RWPE2 (cell line): ENCODE data around the gene CHP2.

Experiments used
- ATAC-seq: fragments of 200-7000 bp; cut with Tn5 transposase; 3 replicates; pipeline ENCODE4 v1.9.1; 2021; ENCODE audit warnings: low read depth
- DNase-seq: peaks from one replicate; pipeline ENCODE4 v3.0.0-alpha.2; 2020; ENCODE audit warnings: low spot score
- H3K27ac ChIP-seq: fragments of 450-650 bp; 2 replicates; pipeline ENCODE4 v1.5.1; 2017; ENCODE audit warnings: mild to moderate bottlenecking; ENCODE audit not compliant: poor library complexity, severe bottlenecking
- H3K27me3 ChIP-seq: fragments of 250-450 bp; sonication (Bioruptor Pico); 2 replicates; pipeline ENCODE4 v1.5.1; 2021; ENCODE audit warnings: mild to moderate bottlenecking, moderate library complexity; ENCODE audit not compliant: insufficient read depth, poor library complexity, severe bottlenecking
- H3K36me3 ChIP-seq: fragments of 250-450 bp; sonication (Bioruptor Pico); 2 replicates; pipeline ENCODE4 v1.5.1; 2020; ENCODE audit warnings: low read depth, mild to moderate bottlenecking, moderate library complexity
- H3K4me1 ChIP-seq: fragments of 250-450 bp; sonication (Bioruptor Pico); 2 replicates; pipeline ENCODE4 v1.5.1; 2021; ENCODE audit warnings: mild to moderate bottlenecking, moderate library complexity; ENCODE audit not compliant: insufficient read depth, poor library complexity, severe bottlenecking
- H3K4me3 ChIP-seq: fragments of 250-450 bp; sonication (Bioruptor Pico); 2 replicates; pipeline ENCODE4 v1.5.1; 2021; ENCODE audit warnings: mild to moderate bottlenecking, moderate library complexity; ENCODE audit not compliant: severe bottlenecking
- H3K9me3 ChIP-seq: fragments of 250-450 bp; sonication (Bioruptor Pico); 2 replicates; pipeline ENCODE4 v1.5.1; 2021; ENCODE audit warnings: mild to moderate bottlenecking, moderate library complexity; ENCODE audit not compliant: severe bottlenecking
- TF ChIP-seq, protein P1 (sequence below): fragments of 450-650 bp; IDR thresholded peaks from one replicate; pipeline ENCODE4 v1.5.1; 2017; ENCODE audit warnings: mild to moderate bottlenecking, moderate library complexity; ENCODE audit not compliant: poor library complexity, severe bottlenecking

Gene CHP2

DNA sequence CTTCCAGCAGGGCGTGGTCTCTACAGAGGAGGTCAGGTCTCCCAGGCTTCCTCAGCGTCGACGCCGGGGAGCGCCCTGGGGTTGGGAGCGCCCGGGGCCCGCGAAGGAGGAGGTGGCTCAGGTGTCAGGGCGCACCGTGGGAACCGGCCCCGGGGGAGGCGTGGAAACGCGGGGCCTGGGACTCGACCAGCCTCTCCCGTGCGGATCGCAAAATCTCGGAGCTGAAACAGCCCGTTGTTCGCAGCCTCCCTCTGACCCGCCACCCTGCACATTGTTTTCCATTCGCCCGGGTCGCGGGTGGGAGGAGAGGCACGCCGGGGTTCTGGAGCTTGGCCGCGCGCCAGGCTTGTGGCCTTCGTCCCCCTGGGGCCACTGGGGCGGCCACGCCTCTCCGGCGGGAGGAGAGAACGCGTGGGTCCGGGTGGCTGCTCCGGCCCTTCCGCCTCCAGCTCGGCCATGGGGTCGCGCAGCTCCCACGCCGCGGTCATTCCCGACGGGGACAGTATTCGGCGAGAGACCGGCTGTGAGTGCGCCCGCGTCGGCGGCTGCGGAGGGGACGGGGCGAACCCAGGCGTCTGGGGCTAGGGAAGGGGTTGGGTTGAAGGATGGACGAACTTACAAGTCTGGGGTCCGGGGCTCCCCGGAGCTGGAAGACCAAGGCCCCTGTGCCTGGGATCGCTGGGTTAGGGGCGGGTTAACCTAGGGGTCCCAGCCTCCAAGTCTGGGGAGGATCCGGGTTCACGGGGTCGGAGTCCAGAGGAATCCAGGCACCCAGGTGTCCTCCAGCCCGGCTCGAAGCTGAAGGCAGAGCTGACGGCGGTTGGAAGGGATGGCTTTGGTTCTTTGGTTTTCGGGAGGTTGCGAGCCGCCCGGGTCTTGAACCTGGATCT is at the start of gene CHP2:
CHP2 (plus strand) TSS at position 433 of the 890 bp plus-strand sequence; CDS start at position 457, 24 bp downstream.
- Histone ChIP-seq H3K4me1 (no peaks in the 10 kb centered on the region), H3K27me3 (peaks cover 16% of the 10 kb centered on the region), H3K27ac (no peak within 1 kb of the TSS), H3K36me3 (no peaks in the 10 kb centered on the region), H3K9me3 (no peaks in the 10 kb centered on the region), H3K4me3 (no peak within 1 kb of the TSS)
- peak; percentile 48; the same call in 1 of the 3 replicates for ATAC-seq
- no peak for DNase-seq
- TF ChIP-seq, protein P1, sequence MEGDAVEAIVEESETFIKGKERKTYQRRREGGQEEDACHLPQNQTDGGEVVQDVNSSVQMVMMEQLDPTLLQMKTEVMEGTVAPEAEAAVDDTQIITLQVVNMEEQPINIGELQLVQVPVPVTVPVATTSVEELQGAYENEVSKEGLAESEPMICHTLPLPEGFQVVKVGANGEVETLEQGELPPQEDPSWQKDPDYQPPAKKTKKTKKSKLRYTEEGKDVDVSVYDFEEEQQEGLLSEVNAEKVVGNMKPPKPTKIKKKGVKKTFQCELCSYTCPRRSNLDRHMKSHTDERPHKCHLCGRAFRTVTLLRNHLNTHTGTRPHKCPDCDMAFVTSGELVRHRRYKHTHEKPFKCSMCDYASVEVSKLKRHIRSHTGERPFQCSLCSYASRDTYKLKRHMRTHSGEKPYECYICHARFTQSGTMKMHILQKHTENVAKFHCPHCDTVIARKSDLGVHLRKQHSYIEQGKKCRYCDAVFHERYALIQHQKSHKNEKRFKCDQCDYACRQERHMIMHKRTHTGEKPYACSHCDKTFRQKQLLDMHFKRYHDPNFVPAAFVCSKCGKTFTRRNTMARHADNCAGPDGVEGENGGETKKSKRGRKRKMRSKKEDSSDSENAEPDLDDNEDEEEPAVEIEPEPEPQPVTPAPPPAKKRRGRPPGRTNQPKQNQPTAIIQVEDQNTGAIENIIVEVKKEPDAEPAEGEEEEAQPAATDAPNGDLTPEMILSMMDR: no peak

DNA sequence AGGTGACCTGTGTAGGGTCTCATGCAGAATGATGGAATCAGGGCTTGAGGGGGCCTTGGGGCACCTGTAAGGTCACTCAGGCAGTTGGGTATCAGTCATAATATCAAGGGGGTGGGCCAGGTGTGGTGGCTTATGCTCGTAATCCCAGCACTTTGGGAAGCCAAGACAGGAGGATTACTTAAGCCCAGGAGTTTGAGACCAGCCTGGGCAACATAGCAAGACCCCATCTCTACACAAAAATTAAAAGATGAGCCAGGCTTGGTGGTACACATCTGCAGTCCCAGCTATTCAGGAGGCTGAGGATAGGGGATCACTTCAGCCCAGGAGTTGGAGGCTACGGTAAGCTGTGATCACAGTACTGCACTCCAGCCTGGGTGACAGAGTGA is 49.3 kb upstream of the CHP2 start:
- H3K4me1 ChIP-seq: no peaks in the 10 kb centered on the region
- no peaks in the 10 kb centered on the region for H3K27me3 ChIP-seq
- TF ChIP-seq, protein P1: no peak
- ATAC-seq (no peak), DNase-seq (no peak)
- H3K9me3 ChIP-seq: peaks cover 4% of the 10 kb centered on the region
- no peak overlapping the region for H3K4me3 ChIP-seq
- H3K36me3 ChIP-seq: no peaks in the 10 kb centered on the region
- no peak overlapping the region for H3K27ac ChIP-seq

DNA sequence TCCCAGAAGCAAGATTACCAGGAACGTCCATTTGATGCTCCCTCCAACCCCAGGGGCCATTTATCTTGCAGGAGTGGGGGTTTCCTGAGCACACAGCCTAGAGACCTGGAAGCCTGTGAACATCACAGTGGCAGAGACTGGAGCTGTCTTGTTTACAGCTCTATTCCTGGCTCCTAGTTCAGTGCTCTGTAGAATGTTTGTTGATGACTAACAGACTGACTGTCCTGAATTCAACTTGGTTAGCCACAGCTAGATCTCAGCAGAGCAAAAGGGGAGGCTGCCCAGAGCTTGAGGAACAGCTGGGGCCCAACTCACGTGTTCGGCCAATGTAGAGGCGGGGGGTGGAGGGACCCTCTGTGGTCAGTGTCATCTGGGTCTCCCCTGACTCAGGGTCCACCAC is 48.4 kb upstream of the CHP2 start:
- no peak overlapping the region for H3K4me3 ChIP-seq
- DNase-seq (no peak), ATAC-seq (no peak)
- H3K27ac ChIP-seq: no peak overlapping the region
- no peaks in the 10 kb centered on the region for H3K27me3 ChIP-seq
- no peaks in the 10 kb centered on the region for H3K4me1 ChIP-seq
- TF ChIP-seq, protein P1: no peak
- H3K36me3 ChIP-seq: no peaks in the 10 kb centered on the region
- H3K9me3 ChIP-seq: peaks cover 4% of the 10 kb centered on the region

DNA sequence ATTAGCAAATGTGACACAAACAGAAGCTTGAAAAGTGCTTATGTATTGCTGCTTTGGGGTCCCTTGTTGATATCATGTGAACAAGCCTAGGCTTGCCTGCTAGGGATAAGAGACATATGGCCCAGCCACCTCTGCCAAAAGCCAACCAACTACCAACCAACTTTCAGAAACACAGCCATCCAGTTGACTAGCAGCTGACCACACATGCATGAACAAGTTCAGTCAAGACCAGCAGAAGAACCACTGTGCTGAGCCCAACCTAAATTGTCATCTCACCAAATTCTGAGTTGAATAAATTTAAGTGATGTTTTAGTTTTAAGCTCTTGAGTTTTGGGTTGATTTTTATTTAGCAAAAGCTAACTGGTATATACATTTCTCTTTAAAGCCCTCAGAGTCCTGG is 45.3 kb upstream of the CHP2 start:
- Histone ChIP-seq H3K4me3 (no peak overlapping the region), H3K27ac (no peak overlapping the region), H3K27me3 (peaks cover 6% of the 10 kb centered on the region), H3K9me3 (no peaks in the 10 kb centered on the region), H3K36me3 (no peaks in the 10 kb centered on the region), H3K4me1 (no peaks in the 10 kb centered on the region)
- TF ChIP-seq, protein P1: no peak
- DNase-seq (no peak), ATAC-seq (no peak)

DNA sequence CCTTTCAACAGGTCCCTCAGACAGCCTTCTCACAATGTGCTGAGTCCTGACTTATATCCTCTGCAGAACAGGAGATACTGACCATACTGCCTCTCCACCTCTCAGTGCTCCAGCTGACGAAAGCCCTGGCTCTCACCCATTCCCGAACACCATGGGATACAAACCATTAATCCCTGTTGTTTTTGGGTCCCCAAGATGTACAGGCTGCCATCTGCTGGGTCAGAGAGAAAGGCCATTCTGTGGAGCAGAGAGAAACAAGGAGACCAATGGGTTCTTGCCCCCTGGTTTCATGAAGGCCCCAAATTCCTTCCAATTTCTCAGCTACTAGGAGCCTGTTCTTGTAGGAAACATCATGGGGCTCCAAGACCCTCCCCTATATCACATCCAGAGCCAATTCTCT is 44.8 kb upstream of the CHP2 start:
- no peak for DNase-seq
- Histone ChIP-seq H3K27me3 (peaks cover 6% of the 10 kb centered on the region), H3K36me3 (no peaks in the 10 kb centered on the region), H3K4me3 (no peak overlapping the region), H3K27ac (no peak overlapping the region), H3K4me1 (no peaks in the 10 kb centered on the region), H3K9me3 (no peaks in the 10 kb centered on the region)
- TF ChIP-seq, protein P1: no peak
- ATAC-seq: no peak
